ENCODE results near the gene PCDHGA10.

DNA sequence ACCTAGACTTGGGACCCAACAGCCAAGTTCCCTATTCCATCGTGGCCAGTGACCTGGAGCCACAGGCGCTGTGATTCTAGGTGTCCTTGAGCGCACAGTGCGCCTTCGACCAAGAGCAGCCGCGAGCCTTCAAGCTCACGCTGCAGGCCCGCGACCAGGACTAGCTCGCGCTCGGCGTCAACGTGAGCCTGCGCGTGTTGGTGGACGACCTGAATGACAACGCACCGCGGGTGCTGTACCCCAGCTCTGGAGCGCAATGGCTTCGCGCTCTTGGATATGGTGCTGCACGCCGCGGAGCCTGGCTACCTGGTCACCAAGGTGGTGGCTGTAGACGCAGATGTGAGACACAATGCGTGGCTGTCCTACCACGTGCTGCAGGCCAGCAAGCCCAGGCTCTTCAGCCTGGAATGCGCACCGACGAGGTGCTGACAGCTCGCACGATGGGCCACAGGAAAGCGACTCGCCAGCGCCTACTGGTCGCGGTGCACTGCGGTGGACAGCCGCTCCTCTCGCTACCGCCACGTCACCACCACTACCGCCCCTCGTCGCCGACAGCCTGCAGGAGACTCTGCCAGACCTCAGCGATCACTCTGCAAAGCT lies 28.9 kb downstream of the PCDHGA10 start:
- no peak for TF ChIP-seq REST (IDR thresholded peaks at IDR 0.05; ENCODE audit: low read depth, low read length)
- no peak for TF ChIP-seq TEAD4 (IDR thresholded peaks at IDR 0.05; ENCODE audit: borderline replicate concordance, insufficient read depth)
- TF ChIP-seq MEF2A (IDR thresholded peaks at IDR 0.05; ENCODE audit: borderline replicate concordance, low read depth) = no peak

All from SK-N-SH (cell line).